ENCODE results near the gene MEGF11. TPM values are rescaled to one million over a fixed set of nuclear protein-coding genes. Genes with fewer than 3 reads are reported as not detected.
A peak's percentile ranks its signal among the peaks of the same experiment; 100 is the strongest.

Gene MEGF11
- total RNA-seq, 1 experiment from 2014 or later = 1.2 TPM

DNA sequence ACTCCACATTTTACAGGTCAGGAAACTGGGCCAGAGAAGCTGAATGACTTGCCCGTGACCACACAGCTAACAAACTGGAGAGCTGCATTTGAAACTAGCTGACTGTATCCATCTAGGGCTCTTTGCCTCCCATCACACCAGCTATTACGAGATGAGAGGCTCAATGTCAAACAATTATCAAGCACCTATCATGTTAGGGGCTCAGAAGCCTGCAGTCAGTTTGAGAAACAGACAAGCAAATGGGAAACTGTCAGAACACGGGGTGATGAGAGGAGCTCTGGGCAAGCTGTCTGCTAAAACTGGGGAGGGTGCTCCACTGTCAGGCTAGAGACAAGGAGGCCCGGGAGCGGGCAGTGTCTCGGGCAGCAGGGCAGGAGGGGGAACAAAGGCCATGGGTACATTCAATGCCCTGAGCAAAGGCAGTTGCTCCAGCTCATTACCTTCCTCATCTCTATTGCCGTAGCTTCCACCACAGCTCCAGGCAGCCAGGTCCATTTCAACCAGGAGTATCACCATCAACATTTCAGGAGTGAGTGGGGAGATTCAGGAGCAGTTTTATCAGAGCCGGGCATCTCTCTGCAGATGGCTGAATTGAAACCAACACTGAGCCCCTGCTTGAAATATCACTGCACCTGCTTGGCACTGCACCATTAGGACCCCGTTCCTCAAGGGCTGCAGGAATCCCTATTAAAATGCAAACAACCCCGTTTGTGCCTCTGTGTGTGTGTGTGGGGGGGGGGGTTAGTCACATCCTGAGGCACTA is 261.6 kb downstream of the MEGF11 start:
- Histone ChIP-seq H3K9me3 (ENCODE audit: control insufficient read depth, low read depth, low read length) (no peaks in the 10 kb centered on the region), H2BK120ac (ENCODE audit: low read depth, low read length, poor library complexity, severe bottlenecking) (no peak overlapping the region), H4K20me1 (ENCODE audit: control insufficient read depth, insufficient read depth, insufficient read length) (no peaks in the 10 kb centered on the region), H2BK15ac (ENCODE audit: low read depth, low read length) (no peak overlapping the region), H3K27ac (ENCODE audit: insufficient read length, low read depth, low read length) (no peak overlapping the region), H3K4ac (ENCODE audit: low read depth, low read length) (no peak overlapping the region), H4K5ac (ENCODE audit: insufficient read length, low read depth, low read length) (no peak overlapping the region), H3T11ph (ENCODE audit: low read length) (no peak overlapping the region), H3K9ac (ENCODE audit: extremely low read depth, insufficient read length, low read length) (no peak overlapping the region), H4K91ac (ENCODE audit: insufficient read length, low read depth, low read length) (no peak overlapping the region), H3K4me2 (ENCODE audit: insufficient read depth, insufficient read length, low read length) (no peak overlapping the region), H2BK5ac (ENCODE audit: insufficient read length, low read length) (no peak overlapping the region), H4K8ac (replicated peaks; ENCODE audit: insufficient read length, low read depth, low read length) (no peak overlapping the region), H3K56ac (ENCODE audit: insufficient read length, low read depth, low read length) (no peak overlapping the region), H3K23ac (ENCODE audit: insufficient read length, low read depth, low read length) (no peak overlapping the region), H2BK20ac (ENCODE audit: low read depth, low read length, poor library complexity, severe bottlenecking) (no peak overlapping the region), H3K79me2 (ENCODE audit: insufficient read depth, low read length) (no peaks in the 10 kb centered on the region), H2BK12ac (ENCODE audit: insufficient read length, low read depth, low read length) (no peak overlapping the region), H3K4me1 (ENCODE audit: insufficient read depth, low read length) (no peaks in the 10 kb centered on the region; the same call in 1 of the 2 replicates), H3K14ac (ENCODE audit: insufficient read depth, low read length) (no peak overlapping the region), H2AFZ (ENCODE audit: low read length) (no peak overlapping the region), H3K18ac (ENCODE audit: insufficient read length, low read depth, low read length) (no peak overlapping the region), H3K23me2 (ENCODE audit: insufficient read length, low read depth, low read length, poor library complexity, severe bottlenecking) (no peaks in the 10 kb centered on the region), H3K79me1 (ENCODE audit: insufficient read depth, low read depth, low read length, poor library complexity, severe bottlenecking) (no peaks in the 10 kb centered on the region), H2AK5ac (ENCODE audit: insufficient read length, low read length) (no peak overlapping the region), H3K27me3 (ENCODE audit: insufficient read depth, low read length) (no peaks in the 10 kb centered on the region)
- DNase-seq = no peak
- Mint-ChIP-seq H3K27me3 (ENCODE audit: low read depth) (no peaks in the 10 kb centered on the region; the same call in none of the 2 replicates), H3K9me3 (no peaks in the 10 kb centered on the region), H3K4me3 (peak overlapping the region in 1 of 2 experiments; percentile 19; a peak in 1 of 5 replicates), H3K36me3 (ENCODE audit: insufficient read depth in 1 of 3, low read depth in 3 of 3) (no peaks in the 10 kb centered on the region), H3K4me1 (peaks cover 21 to 33% of the 10 kb centered on the region in 2 experiments), H3K27ac (no peak overlapping the region)
- TF ChIP-seq, protein P1, sequence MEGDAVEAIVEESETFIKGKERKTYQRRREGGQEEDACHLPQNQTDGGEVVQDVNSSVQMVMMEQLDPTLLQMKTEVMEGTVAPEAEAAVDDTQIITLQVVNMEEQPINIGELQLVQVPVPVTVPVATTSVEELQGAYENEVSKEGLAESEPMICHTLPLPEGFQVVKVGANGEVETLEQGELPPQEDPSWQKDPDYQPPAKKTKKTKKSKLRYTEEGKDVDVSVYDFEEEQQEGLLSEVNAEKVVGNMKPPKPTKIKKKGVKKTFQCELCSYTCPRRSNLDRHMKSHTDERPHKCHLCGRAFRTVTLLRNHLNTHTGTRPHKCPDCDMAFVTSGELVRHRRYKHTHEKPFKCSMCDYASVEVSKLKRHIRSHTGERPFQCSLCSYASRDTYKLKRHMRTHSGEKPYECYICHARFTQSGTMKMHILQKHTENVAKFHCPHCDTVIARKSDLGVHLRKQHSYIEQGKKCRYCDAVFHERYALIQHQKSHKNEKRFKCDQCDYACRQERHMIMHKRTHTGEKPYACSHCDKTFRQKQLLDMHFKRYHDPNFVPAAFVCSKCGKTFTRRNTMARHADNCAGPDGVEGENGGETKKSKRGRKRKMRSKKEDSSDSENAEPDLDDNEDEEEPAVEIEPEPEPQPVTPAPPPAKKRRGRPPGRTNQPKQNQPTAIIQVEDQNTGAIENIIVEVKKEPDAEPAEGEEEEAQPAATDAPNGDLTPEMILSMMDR (conservative IDR thresholded peaks at IDR 0.05) = no peak
- WGBS (ENCODE audit: extremely low coverage, insufficient read length, low lambda C conversion rate) = no CpG with 5 or more reads among the region's 10 CpGs
